Esophagus muscularis mucosa (tissue), 4 donors: Measurements from ENCODE around the gene ARID1B. TPM values are rescaled to one million over a fixed set of nuclear protein-coding genes. Genes with fewer than 3 reads are reported as not detected.

Source experiments
- DNase-seq: peaks from one replicate; pipeline ENCODE4 v3.0.0-alpha.2; 2017; ENCODE audit errors: extremely low spot score
- H3K27ac ChIP-seq, 4 donors: fragments of 200-600 bp; sonication (generic); replicated peaks in 1 of 4; 1 replicate in 3 of 4; 2 replicates in 1 of 4; pipeline ENCODE4 v1.5.1; 2016 to 2019; ENCODE audit warnings: mild to moderate bottlenecking in 1 of 4
- H3K27me3 ChIP-seq, 4 donors: fragments of 200-600 bp; sonication (generic); one replicate each; pipeline versions ENCODE4 v1.5.1 to v1.6.0; 2016 to 2019
- H3K36me3 ChIP-seq, 4 donors: fragments of 200-600 bp; sonication (generic); one replicate each; pipeline ENCODE4 v1.5.1; 2016 to 2019
- H3K4me1 ChIP-seq, 4 donors: fragments of 200-600 bp; sonication (generic); one replicate each; pipeline ENCODE4 v1.5.1; 2016 to 2019
- H3K4me3 ChIP-seq, 4 donors: fragments of 200-600 bp; sonication (generic); 1 replicate in 2 of 4; 2 replicates in 2 of 4; pipeline ENCODE4 v1.5.1; 2016 to 2019; ENCODE audit warnings: mild to moderate bottlenecking in 4 of 4, moderate library complexity in 1 of 4
- H3K9me3 ChIP-seq, 4 donors: fragments of 200-600 bp; sonication (generic); 1 replicate in 3 of 4; 2 replicates in 1 of 4; pipeline ENCODE4 v1.5.1; 2016 to 2019
- EP300 ChIP-seq: sonication (generic); formaldehyde crosslinking; IDR thresholded peaks from one replicate; pipeline ENCODE4 v1.6.1; 2017; ENCODE audit warnings: antibody characterized with exemption
- POLR2A ChIP-seq: fragments of 450-650 bp; IDR thresholded peaks from one replicate; pipeline ENCODE4 v1.6.1; 2017; ENCODE audit warnings: antibody characterized with exemption, moderate library complexity, mild to moderate bottlenecking, low read depth
- POLR2AphosphoS5 ChIP-seq, 2 donors: sonication (generic); formaldehyde crosslinking; IDR thresholded peaks; one replicate each; pipeline ENCODE4 v1.6.1; 2017; ENCODE audit warnings: antibody characterized with exemption in 2 of 2
- WGBS: methylation state at CpG from one replicate; pipeline ENCODE4 v1.1.5; 2018; 5-methylcytosine and 5-hydroxymethylcytosine counted together
- intact Hi-C: fragments of 100-400 bp; cut with DNase I; formaldehyde crosslinking; loops from one replicate; pipeline ENCODE4 v1.15.1; 2023
- total RNA-seq, 4 donors: library from RNA; depleted of rRNA; stranded (reverse); fragments of >200 nt; gene quantifications; one replicate each; pipeline versions ENCODE4 v1.1.0 to v1.2.1, GENCODE V29; 2016
- TF ChIP-seq, protein P1 (sequence below), 3 experiments: fragments of 200-600 bp in 2 of 3; fragments of 450-650 bp in 1 of 3; sonication (generic) in 2 of 3; IDR thresholded peaks; one replicate each; pipeline ENCODE4 v1.5.1; 2017 to 2019; ENCODE audit warnings: antibody characterized with exemption in 3 of 3, mild to moderate bottlenecking in 2 of 3, moderate library complexity in 1 of 3

The ARID1B gene
- total RNA-seq, 4 donors from 2014 or later = 55.0 to 87.2 (median 72.7) TPM

DNA sequence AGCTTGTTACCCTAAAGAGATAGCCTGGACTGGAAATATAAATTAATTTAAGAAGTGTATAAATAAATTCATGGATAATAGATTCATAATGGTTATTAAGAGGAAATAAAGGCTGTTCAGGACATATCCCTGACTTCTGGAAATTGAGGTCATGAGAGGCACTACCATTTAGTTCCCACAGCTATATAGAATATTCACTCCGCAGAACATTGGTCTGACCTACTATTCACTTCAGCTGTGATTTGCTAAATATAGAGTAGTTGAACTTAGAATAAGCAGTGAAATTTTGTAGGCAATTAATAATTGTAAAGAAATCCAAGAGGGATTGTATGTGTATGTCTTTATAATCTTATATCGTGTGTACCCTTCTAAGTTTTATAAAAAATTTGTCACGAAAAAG lies 112.8 kb downstream of the ARID1B start:
- Histone ChIP-seq H3K36me3 (no peaks in the 10 kb centered on the region), H3K9me3 (no peaks in the 10 kb centered on the region), H3K27ac (no peak overlapping the region), H3K27me3 (no peaks in the 10 kb centered on the region), H3K4me3 (no peak overlapping the region), H3K4me1 (peaks cover 47 to 54% (median 50%) of the 10 kb centered on the region in 4 donors)
- WGBS = 96% methylated on average over 3 of the region's 3 CpGs
- TF ChIP-seq POLR2A (no peak), POLR2AphosphoS5 (IDR thresholded peaks at IDR 0.05) (no peak)
- no peak for DNase-seq
- intact Hi-C loops = no loop called here

DNA sequence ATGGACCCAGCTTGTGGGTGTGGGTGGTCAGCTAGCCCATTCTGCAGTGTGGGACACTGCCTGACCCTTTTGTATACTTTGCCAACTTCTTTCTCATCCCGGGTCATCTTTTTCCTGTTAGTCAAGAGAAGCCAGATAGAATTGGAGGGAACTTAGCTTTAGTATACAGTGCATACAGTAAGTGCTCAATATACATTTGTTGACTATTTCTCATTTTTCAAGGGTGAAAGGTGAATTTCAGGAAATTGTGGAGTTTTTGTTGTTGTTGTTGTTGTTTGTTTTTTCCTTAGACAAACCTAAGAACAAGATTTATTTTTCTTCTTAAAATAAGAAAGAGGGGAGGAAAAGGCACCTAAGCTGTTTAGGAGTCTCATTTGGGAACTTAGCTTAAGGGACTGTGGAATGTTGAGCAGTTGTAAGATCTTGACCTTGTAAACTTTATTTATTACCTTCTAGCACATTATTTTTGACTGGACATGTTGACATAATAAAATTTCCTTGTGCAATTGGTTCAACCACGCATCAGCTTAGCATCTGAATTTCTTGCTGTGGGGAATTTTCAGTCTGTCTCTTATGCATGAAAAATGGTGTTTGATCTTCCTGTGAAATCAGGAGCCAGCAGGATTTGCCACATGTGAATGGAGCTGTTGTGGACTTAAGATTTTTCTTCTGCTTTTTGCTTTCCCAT lies 113.6 kb downstream of the ARID1B start:
- Histone ChIP-seq H3K4me3 (no peak overlapping the region), H3K27me3 (no peaks in the 10 kb centered on the region), H3K27ac (no peak overlapping the region), H3K36me3 (no peaks in the 10 kb centered on the region), H3K4me1 (peaks cover 45 to 54% (median 53%) of the 10 kb centered on the region in 4 donors), H3K9me3 (no peaks in the 10 kb centered on the region)
- intact Hi-C loops = no loop called here
- TF ChIP-seq, protein P1, sequence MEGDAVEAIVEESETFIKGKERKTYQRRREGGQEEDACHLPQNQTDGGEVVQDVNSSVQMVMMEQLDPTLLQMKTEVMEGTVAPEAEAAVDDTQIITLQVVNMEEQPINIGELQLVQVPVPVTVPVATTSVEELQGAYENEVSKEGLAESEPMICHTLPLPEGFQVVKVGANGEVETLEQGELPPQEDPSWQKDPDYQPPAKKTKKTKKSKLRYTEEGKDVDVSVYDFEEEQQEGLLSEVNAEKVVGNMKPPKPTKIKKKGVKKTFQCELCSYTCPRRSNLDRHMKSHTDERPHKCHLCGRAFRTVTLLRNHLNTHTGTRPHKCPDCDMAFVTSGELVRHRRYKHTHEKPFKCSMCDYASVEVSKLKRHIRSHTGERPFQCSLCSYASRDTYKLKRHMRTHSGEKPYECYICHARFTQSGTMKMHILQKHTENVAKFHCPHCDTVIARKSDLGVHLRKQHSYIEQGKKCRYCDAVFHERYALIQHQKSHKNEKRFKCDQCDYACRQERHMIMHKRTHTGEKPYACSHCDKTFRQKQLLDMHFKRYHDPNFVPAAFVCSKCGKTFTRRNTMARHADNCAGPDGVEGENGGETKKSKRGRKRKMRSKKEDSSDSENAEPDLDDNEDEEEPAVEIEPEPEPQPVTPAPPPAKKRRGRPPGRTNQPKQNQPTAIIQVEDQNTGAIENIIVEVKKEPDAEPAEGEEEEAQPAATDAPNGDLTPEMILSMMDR (IDR thresholded peaks at IDR 0.05) = no peak
- TF ChIP-seq EP300 (no peak), POLR2A (no peak), POLR2AphosphoS5 (IDR thresholded peaks at IDR 0.05) (no peak)
- DNase-seq = no peak
- whole genome bisulfite sequencing = 49% methylated on average over 2 of the region's 2 CpGs

DNA sequence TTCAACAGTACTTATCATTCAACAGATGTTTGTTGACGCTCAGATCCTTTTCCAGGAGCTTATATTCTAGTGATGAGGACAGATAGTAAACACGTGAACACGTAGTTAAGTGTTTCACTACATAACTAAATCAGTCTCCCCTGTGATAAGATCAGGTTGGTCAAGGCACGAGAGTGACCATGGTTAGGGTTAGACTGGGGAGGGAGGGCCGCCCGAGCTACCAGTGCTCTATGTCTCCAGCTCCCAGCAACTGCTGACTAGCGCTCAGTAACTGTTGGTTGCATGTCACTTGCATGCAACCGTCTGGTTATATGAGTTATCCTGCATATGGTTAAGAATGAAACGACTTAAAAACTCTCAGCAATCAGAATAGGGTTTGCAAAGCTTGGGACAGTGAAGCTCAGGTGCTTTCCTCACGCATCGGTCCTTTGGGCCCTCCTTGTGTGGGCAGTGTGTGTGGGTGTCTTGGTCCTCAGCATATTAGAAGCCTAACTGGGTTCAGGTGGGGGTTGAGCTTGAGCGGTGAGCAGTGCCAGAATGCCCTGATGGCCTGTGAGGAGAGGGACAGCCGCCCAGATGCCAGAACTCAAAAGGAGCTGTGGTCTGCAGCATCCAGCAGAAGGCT lies 120.8 kb downstream of the ARID1B start:
- no peaks in the 10 kb centered on the region for H3K27me3 ChIP-seq
- H3K36me3 ChIP-seq = peaks cover 0 to 3% (median 0%) of the 10 kb centered on the region in 4 donors
- intact Hi-C loops = no loop called here
- H3K4me3 ChIP-seq = no peak overlapping the region
- H3K9me3 ChIP-seq = no peaks in the 10 kb centered on the region
- no peak overlapping the region for H3K27ac ChIP-seq
- TF ChIP-seq POLR2A = no peak
- no peak for TF ChIP-seq POLR2AphosphoS5 (IDR thresholded peaks at IDR 0.05)
- TF ChIP-seq, protein P1 (IDR thresholded peaks at IDR 0.05) = no peak
- no peak for TF ChIP-seq EP300
- peaks cover 5 to 34% (median 16%) of the 10 kb centered on the region in 4 donors for H3K4me1 ChIP-seq
- WGBS = 94% methylated on average over 13 of the region's 13 CpGs
- no peak for DNase-seq

DNA sequence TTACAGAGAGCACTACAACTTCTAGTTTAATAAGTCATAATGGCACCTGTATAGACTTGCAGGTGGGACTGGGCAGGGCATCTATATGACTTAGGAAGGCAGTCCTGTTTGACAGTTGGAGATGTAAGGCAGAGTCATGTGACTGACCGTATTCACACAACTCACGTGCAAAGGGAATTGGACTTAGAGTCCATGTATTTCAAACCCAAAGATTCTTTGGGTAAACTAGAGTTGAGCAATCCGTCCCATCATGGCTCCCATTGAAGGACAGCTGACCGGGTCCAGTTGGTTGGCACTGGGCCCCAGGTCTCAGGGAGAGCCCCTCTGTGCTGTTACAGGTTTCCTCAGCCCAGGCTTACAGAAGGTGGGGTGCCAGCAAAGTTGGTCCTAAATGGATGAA lies 121.9 kb downstream of the ARID1B start:
- intact Hi-C loops = no loop called here
- Histone ChIP-seq H3K4me3 (no peak overlapping the region), H3K4me1 (peaks cover 5 to 34% (median 16%) of the 10 kb centered on the region in 4 donors), H3K27ac (no peak overlapping the region), H3K36me3 (peaks cover 0 to 3% (median 0%) of the 10 kb centered on the region in 4 donors), H3K27me3 (no peaks in the 10 kb centered on the region), H3K9me3 (no peaks in the 10 kb centered on the region)
- no peak for TF ChIP-seq POLR2AphosphoS5 (IDR thresholded peaks at IDR 0.05)
- TF ChIP-seq POLR2A = no peak
- TF ChIP-seq, protein P1 (IDR thresholded peaks at IDR 0.05) = no peak
- TF ChIP-seq EP300 = no peak
- WGBS = 100% methylated on average over 4 of the region's 4 CpGs
- no peak for DNase-seq

DNA sequence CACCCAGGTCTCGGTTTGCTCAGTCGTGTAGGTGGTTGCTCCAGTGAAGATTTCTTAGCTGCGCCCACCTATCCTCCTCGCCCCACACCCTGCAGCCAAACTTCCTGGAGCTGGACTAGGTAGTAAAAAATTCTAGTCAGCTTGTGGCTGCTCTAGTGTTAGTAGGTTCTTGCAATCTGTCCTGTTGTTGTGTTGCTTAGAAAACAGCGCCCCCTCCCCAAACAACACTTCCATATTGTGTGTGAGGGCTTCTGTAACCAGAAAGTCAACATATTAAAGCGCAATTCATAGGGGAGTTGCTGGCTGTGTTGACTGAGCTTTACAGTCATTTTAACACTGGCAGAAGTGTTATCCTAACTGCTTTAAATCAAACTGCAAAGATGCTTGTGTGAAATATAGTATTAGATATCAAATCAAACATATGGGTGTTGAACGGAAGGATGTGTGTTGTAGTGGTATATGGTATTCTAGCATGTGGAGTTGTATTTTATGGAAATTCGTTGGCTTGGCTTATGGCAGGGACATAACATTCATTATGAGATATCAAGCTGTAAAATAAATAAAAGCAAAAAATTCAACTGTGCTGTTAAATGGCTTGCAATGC lies 122.5 kb downstream of the ARID1B start:
- Histone ChIP-seq H3K27ac (no peak overlapping the region), H3K4me3 (no peak overlapping the region), H3K4me1 (peaks cover 5 to 34% (median 16%) of the 10 kb centered on the region in 4 donors), H3K36me3 (peaks cover 0 to 3% (median 0%) of the 10 kb centered on the region in 4 donors), H3K9me3 (no peaks in the 10 kb centered on the region), H3K27me3 (no peaks in the 10 kb centered on the region)
- intact Hi-C loops = no loop called here
- WGBS = 97% methylated on average over 8 of the region's 8 CpGs
- DNase-seq = no peak
- TF ChIP-seq POLR2AphosphoS5 (IDR thresholded peaks at IDR 0.05) (no peak), POLR2A (no peak), EP300 (no peak)
- TF ChIP-seq, protein P1 (IDR thresholded peaks at IDR 0.05) = no peak
